Measurements from ENCODE around the gene HSPBAP1.

GRCh38 chr3:122793568-122794416 is at the start of gene HSPBAP1:
- TF ChIP-seq CTCF (IDR thresholded peaks at IDR 0.05) (no peak), POLR2A (IDR thresholded peaks at IDR 0.05) (peak; percentile 56)
